NK-92 (cell line): ENCODE results near the gene SEZ6.

Experiments used
- DNase-seq: peaks from one replicate; lab custom pipeline; 2025; ENCODE audit not compliant: unreplicated experiment; lab: John Stamatoyannopoulos, UW

Gene SEZ6

GRCh38 chr17:28907709-28908475, 97.9 kb downstream of the SEZ6 start:
- DNase-seq = no peak

GRCh38 chr17:28906706-28907438, 99.0 kb downstream of the SEZ6 start:
- DNase-seq = no peak

GRCh38 chr17:28906276-28906675, 99.6 kb downstream of the SEZ6 start:
- DNase-seq = no peak
